HG02678 (cell line): ENCODE results near the gene DENND10.

ENCODE experiments used
- ATAC-seq: cut with Tn5 transposase; IDR thresholded peaks from one replicate; pipeline ENCODE4 v1.9.1; 2021; ENCODE audit warnings: mild to moderate bottlenecking, moderate library complexity; ENCODE audit not compliant: unreplicated experiment

The DENND10 gene, protein sequence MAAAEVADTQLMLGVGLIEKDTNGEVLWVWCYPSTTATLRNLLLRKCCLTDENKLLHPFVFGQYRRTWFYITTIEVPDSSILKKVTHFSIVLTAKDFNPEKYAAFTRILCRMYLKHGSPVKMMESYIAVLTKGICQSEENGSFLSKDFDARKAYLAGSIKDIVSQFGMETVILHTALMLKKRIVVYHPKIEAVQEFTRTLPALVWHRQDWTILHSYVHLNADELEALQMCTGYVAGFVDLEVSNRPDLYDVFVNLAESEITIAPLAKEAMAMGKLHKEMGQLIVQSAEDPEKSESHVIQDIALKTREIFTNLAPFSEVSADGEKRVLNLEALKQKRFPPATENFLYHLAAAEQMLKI

DNA sequence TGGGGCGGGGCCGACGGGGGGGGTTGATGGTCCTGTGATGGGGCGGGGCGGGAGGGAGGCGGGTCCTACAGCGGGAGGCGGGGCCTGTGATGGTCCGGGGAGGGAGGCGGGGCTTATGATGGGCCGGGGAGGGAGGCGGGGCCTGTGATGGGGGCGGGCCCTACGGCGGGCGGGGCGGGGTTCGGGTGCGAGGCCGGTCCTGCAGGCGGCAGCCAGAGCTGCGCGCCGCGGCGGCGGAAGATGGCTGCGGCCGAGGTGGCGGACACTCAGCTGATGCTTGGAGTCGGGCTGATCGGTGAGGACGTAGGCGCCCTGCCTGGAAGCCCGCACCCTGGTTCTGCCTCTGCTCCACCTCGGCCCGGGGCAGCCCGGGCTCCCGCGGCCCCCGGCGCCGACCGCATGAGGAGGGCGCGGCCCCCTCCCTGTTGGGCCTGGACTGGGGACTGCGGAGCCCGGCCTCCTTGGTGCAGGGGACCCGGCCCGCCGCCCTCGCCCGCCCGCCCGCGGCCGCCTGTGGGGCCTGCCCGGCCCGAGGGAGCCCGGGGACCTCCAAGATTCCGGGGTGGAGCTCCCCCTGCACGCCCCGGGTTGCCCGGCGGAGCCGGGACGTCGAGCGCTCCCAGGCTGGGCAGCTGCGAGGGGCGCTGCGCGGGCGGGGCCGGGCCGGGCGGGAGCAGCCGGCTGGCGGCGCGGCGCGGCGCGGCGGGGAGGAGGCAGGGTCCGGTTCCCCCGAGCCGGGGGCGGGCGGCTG lies at the start of gene DENND10:
Gene DENND10 (plus strand): TSS at position 211 of the 751 bp plus-strand sequence. CDS start 30 bp downstream, at position 241.
- peak; percentile 87 for ATAC-seq

DNA sequence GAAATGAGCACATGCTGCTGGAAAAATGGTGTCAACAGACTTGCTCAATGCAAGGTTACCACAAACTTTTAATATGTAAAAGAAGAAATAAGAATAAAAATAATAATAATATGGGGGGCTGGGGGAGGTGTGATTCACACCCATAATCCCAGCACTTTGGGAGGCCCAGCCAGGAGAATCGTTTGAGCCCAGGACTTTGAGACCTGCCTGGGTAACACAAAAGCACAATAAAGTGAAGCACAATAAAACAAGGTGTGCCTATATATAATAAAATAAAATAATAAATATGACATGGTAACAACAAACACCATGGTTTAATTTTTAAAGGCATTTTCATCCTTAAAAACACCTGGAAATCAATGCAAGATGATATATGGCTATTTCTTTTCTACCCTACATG lies 48.4 kb upstream of the DENND10 start:
- ATAC-seq = no peak

- ATAC-seq = no peak
Observed at GRCh38 chr10:119058010-119058409, 45.9 kb upstream of the DENND10 start.

DNA sequence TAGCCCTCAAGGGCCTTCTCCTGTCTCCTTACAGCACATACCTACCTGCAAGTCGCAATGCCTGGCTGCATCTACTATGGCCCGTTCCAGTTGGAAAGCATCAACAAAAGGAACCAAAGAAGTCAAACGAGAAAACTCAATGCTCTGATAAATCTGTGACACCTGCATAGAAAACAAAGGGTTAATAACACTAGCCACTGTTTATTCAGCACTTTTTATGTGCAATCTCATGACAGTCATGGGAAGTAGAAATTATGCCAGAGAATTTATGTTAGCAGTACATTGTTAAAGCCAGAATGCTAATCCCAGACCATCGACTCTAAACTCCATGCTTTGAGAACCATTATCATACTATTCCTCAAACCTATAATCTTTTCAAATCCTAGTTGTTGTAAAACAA lies 44.4 kb upstream of the DENND10 start:
- no peak for ATAC-seq

GRCh38 chr10:119060107-119060506 lies 43.8 kb upstream of the DENND10 start:
- no peak for ATAC-seq

GRCh38 chr10:119061352-119061751 lies 42.6 kb upstream of the DENND10 start:
- peak; percentile 62 for ATAC-seq

GRCh38 chr10:119061926-119062325 lies 42.0 kb upstream of the DENND10 start:
- no peak for ATAC-seq

DNA sequence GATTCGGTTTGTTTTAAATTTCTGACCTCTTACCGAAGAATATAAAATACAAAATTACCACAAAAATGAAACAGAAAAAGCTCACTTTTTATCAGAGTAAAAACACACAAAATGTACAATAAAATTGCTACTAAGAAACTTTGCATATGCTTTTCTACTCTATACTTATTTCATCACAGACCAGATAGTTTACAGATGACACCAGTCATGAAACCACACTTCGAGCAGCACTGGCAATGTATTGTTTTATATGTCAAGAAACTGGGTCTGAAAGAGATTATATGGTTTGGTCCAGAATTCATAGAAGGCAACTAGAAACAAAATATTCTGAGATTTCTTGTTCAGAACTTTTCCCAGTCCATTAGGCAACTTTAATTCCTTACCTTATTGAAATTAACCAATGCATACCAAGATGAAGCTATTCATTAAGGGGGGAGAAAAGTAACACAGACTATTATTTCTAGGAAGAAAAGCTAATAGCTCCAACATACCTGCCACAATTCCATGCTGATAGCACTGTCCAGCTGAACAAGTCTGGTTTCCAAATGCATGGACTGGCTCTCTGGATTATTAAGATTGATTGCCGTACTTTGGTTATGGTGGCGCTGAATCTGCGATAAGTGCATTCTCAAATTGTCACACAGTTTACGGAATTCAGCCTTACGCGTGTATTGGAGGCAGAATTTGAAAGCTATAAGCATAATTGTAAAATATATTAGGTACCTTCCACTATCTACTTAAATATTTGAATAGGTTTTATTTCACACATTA lies 33.3 kb upstream of the DENND10 start:
- no peak for ATAC-seq

DNA sequence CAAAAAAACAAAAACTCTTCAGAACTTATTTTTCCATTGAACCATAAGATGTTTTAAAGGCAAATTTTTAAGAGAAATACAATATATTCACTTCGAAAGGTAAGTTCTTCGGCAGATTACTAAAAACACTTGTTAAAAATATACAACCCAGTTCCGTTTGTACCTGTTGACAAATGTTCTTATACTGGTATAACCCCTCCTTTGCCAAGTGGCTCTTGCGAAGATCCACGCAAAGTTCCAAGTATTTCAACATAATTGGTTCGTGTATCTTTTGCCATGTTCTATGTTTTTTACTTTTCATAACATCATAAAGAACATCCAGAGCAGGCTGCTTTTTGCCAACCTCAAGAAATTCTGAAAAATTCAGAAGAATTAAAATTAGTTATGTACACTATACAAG lies 30.3 kb upstream of the DENND10 start:
- no peak for ATAC-seq

- no peak for ATAC-seq
Observed at GRCh38 chr10:119078422-119079179, 25.3 kb upstream of the DENND10 start.

GRCh38 chr10:119079599-119080520 lies 24.1 kb upstream of the DENND10 start:
- peak; percentile 63 for ATAC-seq

- peak; percentile 83 for ATAC-seq
Observed at GRCh38 chr10:119080521-119081259, 23.2 kb upstream of the DENND10 start, which contains the start of gene EIF3A. Gene EIF3A, minus strand, starts transcription at chr10:119080817. Its CDS starts 141 bp downstream, at chr10:119080676.

DNA sequence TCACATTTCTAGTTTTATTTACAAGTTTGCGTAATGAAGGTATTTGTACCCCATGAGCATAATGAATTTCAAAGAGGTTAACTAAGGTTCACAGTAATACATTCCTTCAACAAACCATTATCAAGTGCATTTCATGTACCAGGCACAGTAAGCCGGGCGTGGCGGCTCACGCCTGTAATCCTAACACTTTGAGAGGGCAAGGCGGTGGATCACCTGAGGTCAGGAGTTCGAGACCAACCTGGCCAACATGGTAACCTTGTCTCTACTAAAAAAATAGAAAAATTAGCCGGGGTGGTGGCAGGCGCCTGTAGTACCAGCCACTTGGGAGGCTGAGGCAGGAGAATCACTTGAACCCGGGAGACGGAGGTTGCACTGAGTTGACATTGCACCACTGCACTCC lies 19.0 kb upstream of the DENND10 start:
- ATAC-seq = no peak

- ATAC-seq = no peak
Observed at GRCh38 chr10:119087271-119087882, 16.5 kb upstream of the DENND10 start.

DNA sequence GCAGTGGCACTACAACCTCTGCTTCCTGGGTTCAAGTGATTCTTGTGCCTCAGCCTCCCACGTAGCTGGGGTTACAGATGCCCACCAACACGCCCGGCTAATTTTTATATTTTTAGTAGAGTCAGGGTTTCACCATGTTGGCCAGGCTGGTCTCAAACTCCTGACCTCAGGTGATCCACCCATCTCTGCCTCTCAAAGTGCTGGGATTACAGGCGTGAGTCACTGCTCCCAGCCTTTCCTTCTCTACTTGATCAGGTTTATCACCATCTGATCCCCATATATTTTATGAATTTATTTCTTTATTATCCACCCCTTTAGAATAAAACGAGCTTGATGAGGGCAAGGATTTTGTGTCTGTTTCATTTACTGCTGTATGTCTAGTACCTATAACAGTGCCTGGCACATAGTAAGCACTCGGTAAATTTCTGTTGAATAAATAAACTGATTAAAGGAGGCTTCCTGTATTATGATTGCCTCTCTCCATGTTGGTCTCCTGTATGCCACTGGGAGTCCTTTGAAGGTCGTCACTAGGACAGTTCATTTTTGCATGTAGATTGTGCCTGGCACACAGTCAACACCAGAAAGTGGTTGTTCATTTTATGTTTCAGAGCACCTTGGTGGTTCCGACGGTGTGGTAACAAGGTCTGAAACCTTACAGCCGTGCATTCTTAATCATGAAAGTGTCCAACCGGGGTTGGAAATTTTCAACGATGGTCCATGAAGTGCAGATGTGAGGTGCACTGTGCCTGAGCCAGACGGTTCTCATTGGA lies 13.7 kb upstream of the DENND10 start:
- ATAC-seq = no peak

DNA sequence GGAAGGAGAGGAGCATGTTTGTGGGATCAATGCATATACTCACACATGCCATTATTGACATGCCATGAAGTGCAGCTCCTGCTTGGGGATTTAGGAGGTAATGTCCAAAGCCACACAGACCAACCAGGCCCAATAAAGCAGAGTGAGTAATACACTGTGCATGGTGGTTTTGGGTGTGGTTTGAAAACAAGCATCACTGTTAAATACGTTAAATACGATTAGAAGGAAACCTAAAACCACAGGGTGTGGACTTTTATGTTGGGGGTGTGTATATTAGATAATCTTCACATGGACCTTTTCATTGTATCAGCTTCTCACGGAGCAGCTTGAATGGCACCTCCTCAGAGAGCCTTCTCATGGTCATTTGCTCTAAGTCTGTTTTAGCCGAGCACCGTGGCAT lies 12.9 kb upstream of the DENND10 start:
- no peak for ATAC-seq

DNA sequence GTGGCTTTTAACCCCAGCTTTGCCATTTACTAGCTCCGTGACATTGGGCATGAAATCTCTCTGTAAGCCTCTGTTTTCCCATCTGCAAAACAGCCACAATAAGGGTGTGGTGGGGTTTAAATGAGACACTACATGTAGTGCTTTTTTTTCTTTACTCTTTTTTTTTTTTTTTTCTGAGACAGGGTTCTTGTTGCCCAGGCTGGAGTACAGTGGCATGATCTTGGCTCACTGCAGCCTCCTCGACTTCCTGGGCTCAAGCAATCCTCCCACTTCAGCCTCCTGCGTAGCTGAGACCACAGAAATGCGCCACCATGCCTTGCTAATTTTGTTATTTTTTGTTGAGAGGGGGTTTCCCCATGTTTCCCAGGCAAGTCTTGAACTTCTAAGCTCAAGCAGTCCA lies 8.3 kb upstream of the DENND10 start:
- ATAC-seq = no peak
